GM19468 (cell line): ENCODE measurements around the gene JAKMIP3.
"Not testable (repeated sequence)": the region's sequence is repeated elsewhere in the genome, so short reads cannot be mapped to it uniquely, and the experiment has no call there.

Experiments used
- ATAC-seq: cut with Tn5 transposase; IDR thresholded peaks from one replicate; pipeline ENCODE4 v1.9.1; 2021; ENCODE audit warnings: mild to moderate bottlenecking, moderate library complexity, moderate number of reproducible peaks; ENCODE audit not compliant: unreplicated experiment; ENCODE audit errors: extremely low read depth

Gene JAKMIP3

GRCh38 chr10:132062641-132063390, 2.9 kb upstream of the JAKMIP3 start:
- ATAC-seq = no peak

GRCh38 chr10:132063432-132063831, 2.3 kb upstream of the JAKMIP3 start:
- no peak for ATAC-seq

GRCh38 chr10:132064082-132064755, 1.5 kb upstream of the JAKMIP3 start:
- ATAC-seq = no peak

- no peak for ATAC-seq
Measured at GRCh38 chr10:132064771-132065437, 842 bp upstream of the JAKMIP3 start.

GRCh38 chr10:132066186-132066585, 440 bp downstream of the JAKMIP3 start:
- no peak for ATAC-seq

- no peak for ATAC-seq
Measured at GRCh38 chr10:132066812-132067211, 1.1 kb downstream of the JAKMIP3 start.

- no peak for ATAC-seq
Measured at GRCh38 chr10:132068431-132069121, 2.8 kb downstream of the JAKMIP3 start.

GRCh38 chr10:132069122-132069848, 3.5 kb downstream of the JAKMIP3 start:
- ATAC-seq = no peak

GRCh38 chr10:132069849-132070182, 4.1 kb downstream of the JAKMIP3 start:
- ATAC-seq = no peak

- ATAC-seq = no peak
Measured at GRCh38 chr10:132070724-132071123, 5.0 kb downstream of the JAKMIP3 start.

- no peak for ATAC-seq
Measured at GRCh38 chr10:132071667-132072066, 5.9 kb downstream of the JAKMIP3 start.

- ATAC-seq = no peak
Measured at GRCh38 chr10:132075909-132076577, 10.3 kb downstream of the JAKMIP3 start.

GRCh38 chr10:132076578-132077081, 10.9 kb downstream of the JAKMIP3 start:
- ATAC-seq = no peak

- ATAC-seq = no peak
Measured at GRCh38 chr10:132077091-132077490, 11.3 kb downstream of the JAKMIP3 start.

GRCh38 chr10:132078746-132079345, 13.1 kb downstream of the JAKMIP3 start:
- no peak for ATAC-seq

GRCh38 chr10:132084384-132084783, 18.6 kb downstream of the JAKMIP3 start:
- ATAC-seq = not testable (repeated sequence)

- not testable (repeated sequence) for ATAC-seq
Measured at GRCh38 chr10:132093236-132093635, 27.5 kb downstream of the JAKMIP3 start.

- no peak for ATAC-seq
Measured at GRCh38 chr10:132094581-132095234, 29.0 kb downstream of the JAKMIP3 start.
